Type B pancreatic cell (in vitro differentiated cells): ENCODE results near the gene VMO1. TPM values are rescaled to one million over a fixed set of nuclear protein-coding genes. Genes with fewer than 3 reads are reported as not detected.

ENCODE experiments used
- DNase-seq: peaks from one replicate; pipeline ENCODE4 v3.0.0; 2021; ENCODE audit warnings: mixed read lengths; ENCODE audit not compliant: unreplicated experiment; ENCODE audit errors: extremely low spot score
- H3K27ac Mint-ChIP-seq: 2 replicates; pipeline ENCODE4 v1.8.0; 2021; ENCODE audit warnings: mild to moderate bottlenecking, mixed read lengths
- H3K27me3 Mint-ChIP-seq: 2 replicates; pipeline ENCODE4 v1.8.0; 2021; ENCODE audit warnings: mixed read lengths
- H3K36me3 Mint-ChIP-seq: 2 replicates; pipeline ENCODE4 v1.8.0; 2021; ENCODE audit warnings: mixed read lengths
- H3K4me1 Mint-ChIP-seq: one replicate; pipeline ENCODE4 v1.8.0; 2021; ENCODE audit warnings: mixed read lengths; ENCODE audit not compliant: unreplicated experiment
- H3K4me3 Mint-ChIP-seq: 2 replicates; pipeline ENCODE4 v1.8.0; 2021; ENCODE audit warnings: mild to moderate bottlenecking, mixed read lengths
- H3K9me3 Mint-ChIP-seq: 2 replicates; pipeline ENCODE4 v1.8.0; 2021; ENCODE audit warnings: mixed read lengths
- total RNA-seq: library from RNA; stranded (reverse); gene quantifications from 2 replicates; pipeline ENCODE4 v1.2.1, GENCODE V29; 2021; ENCODE audit warnings: low replicate concordance
- TF ChIP-seq, protein P1 (sequence below): fragments of 200-600 bp; sonication (generic); conservative IDR thresholded peaks from 2 replicates; pipeline ENCODE4 v1.5.0; 2021; ENCODE audit warnings: antibody characterized with exemption, mild to moderate bottlenecking

The VMO1 gene
- total RNA-seq, 1 donor from 2014 or later = 1.8 TPM

DNA sequence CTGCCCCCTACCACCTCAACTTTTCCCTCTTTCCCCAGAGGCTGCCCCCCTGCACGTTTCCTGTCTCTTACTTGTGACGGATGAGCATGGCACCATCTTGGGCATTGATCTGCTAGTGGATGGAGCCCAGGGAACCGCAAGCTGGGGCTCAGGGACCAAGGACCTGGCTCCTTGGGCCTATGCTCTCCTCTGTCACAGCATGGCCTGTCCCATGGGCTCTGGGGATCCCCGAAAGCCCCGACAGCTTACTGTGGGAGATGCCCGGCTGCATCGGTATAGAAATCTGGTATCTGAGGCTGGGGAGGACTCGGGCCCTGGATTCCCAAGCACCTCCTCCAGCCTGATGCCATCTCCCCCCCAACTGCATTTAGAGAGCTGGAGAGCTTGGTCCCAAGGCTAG, 44.6 kb downstream of the VMO1 start:
- Mint-ChIP-seq H3K4me3 (peak overlapping the region; percentile 61), H3K27ac (no peak overlapping the region), H3K4me1 (peaks cover 13% of the 10 kb centered on the region), H3K9me3 (no peaks in the 10 kb centered on the region), H3K27me3 (peaks cover 82% of the 10 kb centered on the region), H3K36me3 (no peaks in the 10 kb centered on the region)
- no peak for DNase-seq
- TF ChIP-seq, protein P1, sequence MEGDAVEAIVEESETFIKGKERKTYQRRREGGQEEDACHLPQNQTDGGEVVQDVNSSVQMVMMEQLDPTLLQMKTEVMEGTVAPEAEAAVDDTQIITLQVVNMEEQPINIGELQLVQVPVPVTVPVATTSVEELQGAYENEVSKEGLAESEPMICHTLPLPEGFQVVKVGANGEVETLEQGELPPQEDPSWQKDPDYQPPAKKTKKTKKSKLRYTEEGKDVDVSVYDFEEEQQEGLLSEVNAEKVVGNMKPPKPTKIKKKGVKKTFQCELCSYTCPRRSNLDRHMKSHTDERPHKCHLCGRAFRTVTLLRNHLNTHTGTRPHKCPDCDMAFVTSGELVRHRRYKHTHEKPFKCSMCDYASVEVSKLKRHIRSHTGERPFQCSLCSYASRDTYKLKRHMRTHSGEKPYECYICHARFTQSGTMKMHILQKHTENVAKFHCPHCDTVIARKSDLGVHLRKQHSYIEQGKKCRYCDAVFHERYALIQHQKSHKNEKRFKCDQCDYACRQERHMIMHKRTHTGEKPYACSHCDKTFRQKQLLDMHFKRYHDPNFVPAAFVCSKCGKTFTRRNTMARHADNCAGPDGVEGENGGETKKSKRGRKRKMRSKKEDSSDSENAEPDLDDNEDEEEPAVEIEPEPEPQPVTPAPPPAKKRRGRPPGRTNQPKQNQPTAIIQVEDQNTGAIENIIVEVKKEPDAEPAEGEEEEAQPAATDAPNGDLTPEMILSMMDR = no peak

DNA sequence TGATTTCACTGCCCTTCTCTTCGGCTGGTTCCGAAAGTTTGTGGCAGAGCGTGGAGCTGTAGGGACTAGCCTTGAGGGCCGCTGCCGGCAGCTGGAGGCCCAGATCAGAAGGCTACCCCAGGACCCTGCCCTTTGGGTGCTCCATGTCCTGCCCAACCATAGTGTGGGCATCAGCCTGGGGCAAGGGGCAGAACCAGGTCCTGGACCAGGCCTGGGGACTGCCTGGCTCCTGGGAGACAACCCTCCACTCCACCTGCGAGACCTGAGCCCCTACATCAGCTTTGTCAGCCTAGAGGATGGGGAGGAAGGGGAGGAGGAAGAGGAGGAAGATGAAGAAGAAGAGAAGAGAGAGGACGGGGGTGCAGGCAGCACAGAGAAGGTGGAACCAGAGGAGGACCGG, 45.6 kb downstream of the VMO1 start:
- Mint-ChIP-seq H3K27me3 (peaks cover 81% of the 10 kb centered on the region), H3K27ac (peak overlapping the region; percentile 78), H3K36me3 (no peaks in the 10 kb centered on the region), H3K4me3 (peak overlapping the region; percentile 87), H3K4me1 (peaks cover 13% of the 10 kb centered on the region), H3K9me3 (no peaks in the 10 kb centered on the region)
- TF ChIP-seq, protein P1 = no peak
- DNase-seq = no peak

DNA sequence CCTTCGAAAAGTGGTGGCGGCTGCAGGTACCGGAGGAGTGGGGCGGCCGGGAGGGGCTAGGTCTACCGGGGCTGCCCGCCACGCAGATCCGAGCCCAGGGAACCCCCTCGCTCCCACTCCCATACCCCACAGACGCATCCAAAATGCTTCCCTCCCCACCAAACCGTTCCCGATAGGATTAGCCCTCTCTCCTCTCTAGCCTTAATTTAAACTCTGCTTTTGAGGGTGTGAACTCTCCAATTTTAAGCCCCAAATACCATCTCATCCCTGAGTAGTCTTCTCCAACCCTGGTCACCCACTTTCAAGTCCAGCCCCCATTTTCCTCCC, 46.2 kb downstream of the VMO1 start:
- TF ChIP-seq, protein P1 = no peak
- H3K4me1 Mint-ChIP-seq = peaks cover 9% of the 10 kb centered on the region
- peak overlapping the region; percentile 78 for H3K27ac Mint-ChIP-seq
- H3K27me3 Mint-ChIP-seq = peaks cover 81% of the 10 kb centered on the region
- DNase-seq = no peak
- H3K4me3 Mint-ChIP-seq = peak overlapping the region; percentile 87
- no peaks in the 10 kb centered on the region for H3K9me3 Mint-ChIP-seq
- H3K36me3 Mint-ChIP-seq = no peaks in the 10 kb centered on the region

DNA sequence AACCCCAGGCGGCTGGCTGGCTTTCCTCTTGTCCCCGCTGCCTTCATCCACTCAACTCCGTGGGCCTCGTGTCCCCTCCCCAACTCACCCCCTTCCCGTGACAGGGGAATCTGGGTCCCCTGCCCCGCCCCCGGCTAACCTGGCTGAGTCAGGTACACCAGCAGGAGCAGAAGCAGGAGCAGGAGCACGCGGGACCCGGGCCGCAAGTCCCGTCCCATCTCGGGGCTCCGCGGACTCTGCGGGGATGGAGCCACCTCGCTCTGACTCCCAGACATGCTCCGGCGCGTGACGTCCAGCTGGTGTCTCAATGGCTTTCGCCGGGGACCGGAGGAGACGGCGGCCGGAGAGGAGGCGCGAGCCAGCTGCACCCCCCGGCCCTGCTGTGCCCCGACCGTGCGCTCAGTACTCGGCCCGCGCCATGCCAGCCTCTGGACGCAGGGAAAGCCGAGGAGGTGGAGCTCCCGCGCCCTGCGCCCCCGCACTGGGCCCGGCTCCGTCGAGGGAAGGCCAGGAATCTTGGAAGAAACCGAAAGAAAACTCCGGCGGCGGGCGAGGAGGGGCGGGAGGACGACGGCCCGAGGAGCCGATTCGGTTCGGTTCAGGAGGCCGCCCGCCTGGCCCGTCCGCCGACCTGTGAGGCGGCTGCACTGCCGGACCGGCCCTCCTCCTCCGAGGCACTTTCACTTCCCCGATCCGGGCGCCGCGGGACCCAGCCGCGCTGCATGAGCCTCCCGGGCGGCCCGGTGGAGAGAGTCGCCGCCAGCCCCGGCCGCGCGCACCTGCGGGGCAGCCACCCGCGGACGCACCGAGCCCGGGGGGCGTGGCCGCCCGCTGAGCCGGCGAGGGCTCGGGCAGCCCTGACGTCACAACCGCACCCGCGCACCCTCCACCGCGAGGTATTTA, 46.8 kb downstream of the VMO1 start, which contains the start of the genes CXCL16 and ZMYND15:
CXCL16 (minus strand) TSS at position 807 of the 903 bp plus-strand sequence; CDS start at position 218, 589 bp downstream.
ZMYND15 (plus strand) TSS at position 712 of the 903 bp plus-strand sequence. CDS start 716 bp downstream, outside the sequence.
- TF ChIP-seq, protein P1 = no peak
- Mint-ChIP-seq H3K4me3 (peak within 1 kb of the TSS; percentile 89), H3K4me1 (peaks cover 9% of the 10 kb centered on the region), H3K9me3 (no peaks in the 10 kb centered on the region), H3K27ac (peak within 1 kb of the TSS; percentile 94), H3K36me3 (peaks cover 3% of the 10 kb centered on the region), H3K27me3 (peaks cover 78% of the 10 kb centered on the region)
- DNase-seq = no peak

DNA sequence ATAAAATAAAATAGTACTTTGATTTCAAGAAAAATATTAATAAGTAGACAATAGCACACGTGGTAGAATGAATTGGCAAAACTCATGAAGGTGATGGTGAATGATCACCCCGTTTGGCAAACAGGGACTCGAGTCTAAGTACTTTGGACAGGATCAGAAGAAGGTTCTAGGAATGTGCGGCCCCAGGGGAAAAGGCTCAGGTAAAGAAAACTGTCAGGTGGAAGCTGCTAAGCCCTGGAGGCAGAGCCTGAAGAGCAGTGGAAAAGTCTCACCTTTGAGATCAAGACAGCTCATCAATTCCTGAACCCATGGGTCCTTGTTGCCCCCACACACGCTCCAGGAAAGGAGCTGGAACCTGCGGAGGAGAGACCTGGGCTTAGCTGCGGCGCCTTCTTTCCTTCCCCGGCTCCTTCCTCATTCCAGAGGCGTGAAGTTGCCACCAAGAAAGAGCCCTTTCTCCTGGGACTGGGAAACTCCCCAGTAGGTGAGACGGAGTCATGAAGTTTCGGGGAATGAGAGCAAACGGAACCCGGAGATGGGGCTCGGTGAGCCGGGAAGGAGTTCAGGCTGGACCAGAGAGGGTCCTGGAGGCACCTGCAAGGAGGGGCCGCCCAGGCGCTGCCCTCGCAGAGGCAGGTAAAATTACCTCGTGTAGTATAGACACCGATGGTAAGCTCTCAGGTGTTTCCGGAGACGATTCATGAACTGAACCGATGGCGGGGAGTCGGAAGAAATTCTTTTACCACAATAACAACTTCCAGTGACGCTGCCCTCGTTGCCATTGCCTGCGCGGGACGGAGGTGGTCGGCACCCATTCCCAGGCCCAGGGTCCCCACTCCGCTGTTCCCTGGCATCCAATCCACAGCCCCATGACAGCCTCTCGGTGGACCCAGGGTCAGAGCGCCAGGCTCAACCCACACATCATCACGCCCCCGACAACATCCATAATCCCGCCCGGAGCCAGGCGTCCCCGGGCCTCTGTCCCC, 47.7 kb downstream of the VMO1 start:
- H3K4me1 Mint-ChIP-seq = peaks cover 9% of the 10 kb centered on the region
- TF ChIP-seq, protein P1 = no peak
- H3K27me3 Mint-ChIP-seq = peaks cover 73% of the 10 kb centered on the region

More for the DNA sequence above, 47.7 kb downstream of the VMO1 start:
- Mint-ChIP-seq H3K4me3 (peak overlapping the region; percentile 89), H3K9me3 (no peaks in the 10 kb centered on the region), H3K36me3 (peaks cover 7% of the 10 kb centered on the region), H3K27ac (peak overlapping the region; percentile 94)
- DNase-seq = no peak
